GM18867 (cell line): ENCODE results near the gene LEKR1.
"Not testable (repeated sequence)": the region's sequence is repeated elsewhere in the genome, so short reads cannot be mapped to it uniquely, and the experiment has no call there.

Experiments used
- ATAC-seq: cut with Tn5 transposase; IDR thresholded peaks from one replicate; pipeline ENCODE4 v1.9.1; 2021; ENCODE audit warnings: mild to moderate bottlenecking, moderate library complexity; ENCODE audit not compliant: unreplicated experiment

The LEKR1 gene

GRCh38 chr3:156803952-156804741 is 22.0 kb upstream of the LEKR1 start:
- no peak for ATAC-seq

- no peak for ATAC-seq
These were observed 19.5 kb upstream of the LEKR1 start for GRCh38 chr3:156806698-156807097.

- ATAC-seq: no peak
These were observed 18.1 kb upstream of the LEKR1 start for GRCh38 chr3:156808025-156808424.

GRCh38 chr3:156811089-156811862 is 14.9 kb upstream of the LEKR1 start:
- ATAC-seq: no peak

GRCh38 chr3:156812521-156813335 is 13.4 kb upstream of the LEKR1 start:
- no peak for ATAC-seq

- ATAC-seq: no peak
These were observed 11.9 kb upstream of the LEKR1 start for GRCh38 chr3:156814295-156814694.

GRCh38 chr3:156816091-156816793 is 9.9 kb upstream of the LEKR1 start:
- ATAC-seq: peak; percentile 21

GRCh38 chr3:156816794-156817645 is 9.1 kb upstream of the LEKR1 start:
- peak; percentile 70 for ATAC-seq

GRCh38 chr3:156817646-156818272 is 8.4 kb upstream of the LEKR1 start:
- no peak for ATAC-seq

GRCh38 chr3:156818273-156818651 is 7.9 kb upstream of the LEKR1 start:
- no peak for ATAC-seq

- no peak for ATAC-seq
These were observed 7.3 kb upstream of the LEKR1 start for GRCh38 chr3:156818890-156819289.

- ATAC-seq: peak; percentile 23
These were observed 6.1 kb upstream of the LEKR1 start for GRCh38 chr3:156819842-156820691.

- peak; percentile 16 for ATAC-seq
These were observed 5.5 kb upstream of the LEKR1 start for GRCh38 chr3:156820692-156821080.

GRCh38 chr3:156822626-156823260 is 3.4 kb upstream of the LEKR1 start:
- ATAC-seq: not testable (repeated sequence)

GRCh38 chr3:156825795-156826143 is 384 bp upstream of the LEKR1 start:
- peak; percentile 57 for ATAC-seq

- ATAC-seq: no peak
These were observed 1.0 kb downstream of the LEKR1 start for GRCh38 chr3:156826896-156827882.

GRCh38 chr3:156831006-156831405 is 4.9 kb downstream of the LEKR1 start:
- ATAC-seq: no peak
